Endothelial cell of umbilical vein (primary cell): ENCODE measurements around the gene COL1A1. TPM values are rescaled to one million over a fixed set of nuclear protein-coding genes. Genes with fewer than 3 reads are reported as not detected.

ENCODE experiments used
- BruUV-seq: library from RNA; stranded (reverse); fragments of 400-500 nt; replicated peaks from 2 replicates; lab custom pipeline; 2021; lab: Mats Ljungman, UMichigan
- CTCF ChIA-PET: fragments of 300-600, 350-600 bp; sonication (Branson Sonifier 250); formaldehyde crosslinking; loops from one replicate; lab custom pipeline; 2021; ENCODE audit warnings: antibody characterized with exemption, inconsistent platforms; lab: Charles Lee
- POLR2A ChIA-PET: fragments of 300-600, 350-600 bp; sonication (Branson Sonifier 250); formaldehyde crosslinking; loops from one replicate; lab custom pipeline; 2021; ENCODE audit warnings: antibody characterized with exemption, inconsistent platforms; lab: Charles Lee
- DNase-seq: peaks from one replicate; pipeline ENCODE4 v3.0.0-alpha.2; 2011; ENCODE audit warnings: low read depth, low spot score
- FAIRE-seq: peaks from 2 replicates; lab custom pipeline; 2011; peaks lifted over from hg19 to GRCh38; lab: Jason Lieb, UNC
- H2AFZ ChIP-seq: 2 replicates; pipeline ENCODE4 v1.6.0; 2012; ENCODE audit warnings: low read depth, low read length, control low read depth, inconsistent platforms
- H3K27ac ChIP-seq: 2 replicates; pipeline ENCODE4 v1.5.1; 2011; ENCODE audit warnings: low read depth, mild to moderate bottlenecking, control low read depth, low read length, moderate library complexity; ENCODE audit not compliant: insufficient read depth
- H3K27me3 ChIP-seq, 2 experiments: 2 replicates each; pipeline versions ENCODE4 v1.6.0 to v1.6.1; 2011; ENCODE audit warnings: low read length in 2 of 2, mixed read lengths in 1 of 2; ENCODE audit not compliant: control insufficient read depth in 2 of 2, insufficient read depth in 2 of 2
- H3K36me3 ChIP-seq, 2 experiments: 2 replicates in 1 of 2; 3 replicates in 1 of 2; pipeline ENCODE4 v1.5.1; 2011; ENCODE audit warnings: low read length in 2 of 2, mild to moderate bottlenecking in 1 of 2, moderate library complexity in 1 of 2; ENCODE audit not compliant: control insufficient read depth in 2 of 2, insufficient read depth in 2 of 2; ENCODE audit errors: extremely low read depth in 1 of 2
- H3K4me1 ChIP-seq: 3 replicates; pipeline ENCODE4 v1.5.1; 2011; ENCODE audit warnings: mild to moderate bottlenecking, low read length; ENCODE audit not compliant: control insufficient read depth, insufficient read depth; ENCODE audit errors: extremely low read depth
- H3K4me2 ChIP-seq: 2 replicates; pipeline ENCODE4 v1.6.1; 2011; ENCODE audit warnings: low read length, control low read depth, mixed read lengths; ENCODE audit not compliant: insufficient read depth
- H3K4me3 ChIP-seq, 3 experiments: fragments of 200-600 bp in 1 of 3; sonication (generic), shearing (Covaris generic) in 1 of 3; replicated peaks in 1 of 3; 2 replicates each; pipeline ENCODE4 v1.5.1; 2011 to 2016; ENCODE audit warnings: control low read depth in 3 of 3, low read length in 3 of 3, mild to moderate bottlenecking in 2 of 3, inconsistent platforms in 1 of 3, low read depth in 1 of 3, moderate library complexity in 1 of 3; ENCODE audit not compliant: insufficient read depth in 1 of 3
- H3K79me2 ChIP-seq: 2 replicates; pipeline ENCODE4 v1.6.0; 2012; ENCODE audit warnings: low read length, inconsistent platforms; ENCODE audit not compliant: control insufficient read depth, insufficient read depth
- H3K9ac ChIP-seq: replicated peaks from 2 replicates; pipeline ENCODE3; 2011; ENCODE audit warnings: low read length, control low read depth; ENCODE audit not compliant: insufficient read depth; ENCODE audit errors: extremely low read depth
- H3K9me1 ChIP-seq: replicated peaks from 3 replicates; pipeline ENCODE4 v1.6.0; 2011; ENCODE audit warnings: mild to moderate bottlenecking, low read length; ENCODE audit not compliant: control insufficient read depth, insufficient read depth; ENCODE audit errors: extremely low read depth
- H3K9me3 ChIP-seq: replicated peaks from 2 replicates; pipeline ENCODE4 v1.5.1; 2012; ENCODE audit warnings: low read length, inconsistent platforms; ENCODE audit not compliant: control insufficient read depth, insufficient read depth
- H4K20me1 ChIP-seq: replicated peaks from 2 replicates; pipeline ENCODE3; 2011; ENCODE audit warnings: mild to moderate bottlenecking, low read length; ENCODE audit not compliant: control insufficient read depth, insufficient read depth; ENCODE audit errors: extremely low read depth
- EZH2 ChIP-seq: IDR thresholded peaks from 2 replicates; pipeline ENCODE4 v1.6.1; 2012; ENCODE audit warnings: borderline replicate concordance, low read depth, mild to moderate bottlenecking, moderate library complexity, low read length, inconsistent platforms; ENCODE audit not compliant: severe bottlenecking
- FOS ChIP-seq: IDR thresholded peaks from 2 replicates; pipeline ENCODE4 v1.6.1; 2011; ENCODE audit warnings: mild to moderate bottlenecking, low read length, moderate library complexity, borderline replicate concordance; ENCODE audit not compliant: insufficient read depth
- GATA2 ChIP-seq: IDR thresholded peaks from 2 replicates; pipeline ENCODE4 v1.7.0; 2011; ENCODE audit warnings: low read depth, mild to moderate bottlenecking, moderate library complexity, mixed read lengths, low read length; ENCODE audit not compliant: insufficient read length, insufficient read depth
- JUN ChIP-seq: IDR thresholded peaks from 2 replicates; pipeline ENCODE4 v1.6.1; 2011; ENCODE audit warnings: borderline replicate concordance, low read depth; ENCODE audit not compliant: insufficient read length, insufficient read depth
- MAX ChIP-seq: IDR thresholded peaks from 2 replicates; pipeline ENCODE4 v1.6.1; 2011; ENCODE audit not compliant: insufficient read depth, insufficient read length
- MYC ChIP-seq: IDR thresholded peaks from one replicate; pipeline ENCODE4 v1.6.1; 2011; ENCODE audit warnings: mild to moderate bottlenecking, low read depth, low read length
- POLR2A ChIP-seq: IDR thresholded peaks from 2 replicates; pipeline ENCODE4 v1.6.1; 2012; ENCODE audit warnings: low read depth, mild to moderate bottlenecking, control low read depth, low read length
- POLR2AphosphoS5 ChIP-seq: IDR thresholded peaks from 2 replicates; pipeline ENCODE4 v1.6.1; 2012; ENCODE audit warnings: low read depth, mild to moderate bottlenecking, control low read depth, low read length, moderate library complexity; ENCODE audit not compliant: insufficient read depth
- dilution Hi-C: fragments of 300-500 bp; cut with MboI; formaldehyde crosslinking; loops from one replicate; pipeline ENCODE4 v1.15.0; 2019; ENCODE audit warnings: low sequenced_read_pairs; ENCODE audit not compliant: extremely low pct_ligation_motif_present
- intact Hi-C: fragments of 100-400 bp; cut with micrococcal nuclease; formaldehyde crosslinking; loops from one replicate; pipeline ENCODE4 v1.10.0; 2022
- polyA plus RNA-seq, 4 experiments: library from polyadenylated mRNA; depleted of rRNA in 3 of 4; stranded (reverse) in 3 of 4; unstranded in 1 of 4; fragments of >200 nt; gene quantifications; 2 replicates each; pipeline versions ENCODE4 v1.2.1 to v1.2.3, GENCODE V29; 2011 to 2012; ENCODE audit warnings: missing spikeins in 1 of 4
- total RNA-seq: library from RNA; stranded (reverse); gene quantifications from 2 replicates; pipeline ENCODE4 v1.2.3, GENCODE V29; 2021
- TF ChIP-seq, protein P1 (sequence below), 2 donors: IDR thresholded peaks; 1 replicate in 1 of 2; 2 replicates in 1 of 2; pipeline ENCODE4 v1.5.1; 2011; ENCODE audit warnings: low read length in 2 of 2, mild to moderate bottlenecking in 2 of 2, moderate library complexity in 2 of 2, control low read depth in 1 of 2, inconsistent platforms in 1 of 2, low read depth in 1 of 2; ENCODE audit not compliant: insufficient read depth in 1 of 2; ENCODE audit errors: extremely low read depth in 1 of 2

COL1A1 gene
- total and polyA plus RNA-seq, 2 donors (not counting 3 experiments of a cell fraction or from before 2014, with no cell fraction given), result 0.07 TPM

GRCh38 chr17:50139950-50140885 lies 61.2 kb downstream of the COL1A1 start:
- peak overlapping the region; percentile 0 for H3K4me2 ChIP-seq
- peaks cover 22 to 78% of the 10 kb centered on the region in 2 experiments for H3K36me3 ChIP-seq
- DNase-seq (peak; percentile 78), FAIRE-seq (peak; percentile 96)
- TF ChIP-seq POLR2A (no peak), GATA2 (peak; percentile 97), MYC (no peak), EZH2 (no peak), JUN (no peak), POLR2AphosphoS5 (peak; percentile 31), MAX (peak; percentile 12), FOS (no peak)
- TF ChIP-seq, protein P1, sequence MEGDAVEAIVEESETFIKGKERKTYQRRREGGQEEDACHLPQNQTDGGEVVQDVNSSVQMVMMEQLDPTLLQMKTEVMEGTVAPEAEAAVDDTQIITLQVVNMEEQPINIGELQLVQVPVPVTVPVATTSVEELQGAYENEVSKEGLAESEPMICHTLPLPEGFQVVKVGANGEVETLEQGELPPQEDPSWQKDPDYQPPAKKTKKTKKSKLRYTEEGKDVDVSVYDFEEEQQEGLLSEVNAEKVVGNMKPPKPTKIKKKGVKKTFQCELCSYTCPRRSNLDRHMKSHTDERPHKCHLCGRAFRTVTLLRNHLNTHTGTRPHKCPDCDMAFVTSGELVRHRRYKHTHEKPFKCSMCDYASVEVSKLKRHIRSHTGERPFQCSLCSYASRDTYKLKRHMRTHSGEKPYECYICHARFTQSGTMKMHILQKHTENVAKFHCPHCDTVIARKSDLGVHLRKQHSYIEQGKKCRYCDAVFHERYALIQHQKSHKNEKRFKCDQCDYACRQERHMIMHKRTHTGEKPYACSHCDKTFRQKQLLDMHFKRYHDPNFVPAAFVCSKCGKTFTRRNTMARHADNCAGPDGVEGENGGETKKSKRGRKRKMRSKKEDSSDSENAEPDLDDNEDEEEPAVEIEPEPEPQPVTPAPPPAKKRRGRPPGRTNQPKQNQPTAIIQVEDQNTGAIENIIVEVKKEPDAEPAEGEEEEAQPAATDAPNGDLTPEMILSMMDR (IDR thresholded peaks at IDR 0.05; ENCODE audit: extremely low read depth in 1 of 2, insufficient read depth in 1 of 2, low read depth in 1 of 2, low read length in 2 of 2), result peak; percentile 94 to 99
- CTCF ChIA-PET, result interaction anchor here (0.6 to 4.4 kb wide), 15 partner anchors 8 to 206 kb away, joined by 3 to 37 read pairs (median 9); partner anchors contain the start of genes PPP1R9B, SAMD14 and XYLT2
- no peak overlapping the region for H3K4me3 ChIP-seq
- no TSS peak for BruUV-seq
- POLR2A ChIA-PET, result no interaction called here
- no peaks in the 10 kb centered on the region for H3K9me3 ChIP-seq
- no peaks in the 10 kb centered on the region for H3K9me1 ChIP-seq
- peaks cover 32% of the 10 kb centered on the region for H3K4me1 ChIP-seq
- H3K79me2 ChIP-seq, result peaks cover 29% of the 10 kb centered on the region
- intact Hi-C loops, result loop anchor here (1.0 kb wide), 3 partner anchors 12 to 45 kb away; partner anchors contain the start of gene PDK2
- no peak overlapping the region for H2AFZ ChIP-seq
- H3K9ac ChIP-seq, result no peak overlapping the region
- no peak overlapping the region for H3K27ac ChIP-seq
- no peaks in the 10 kb centered on the region for H4K20me1 ChIP-seq
- H3K27me3 ChIP-seq, result no peaks in the 10 kb centered on the region
- dilution Hi-C loops, result no loop called here
